NCI-H748 (cell line): Measurements from ENCODE around the gene CA6.
"Not testable (repeated sequence)": the region's sequence is repeated elsewhere in the genome, so short reads cannot be mapped to it uniquely, and the experiment has no call there.

Source experiments
- DNase-seq: peaks from one replicate; lab custom pipeline; 2025; ENCODE audit not compliant: unreplicated experiment; lab: John Stamatoyannopoulos, UW

The CA6 gene

GRCh38 chr1:8945568-8945967 is at the start of gene CA6:
TSS of gene CA6 (plus strand) at chr1:8945868. CDS start at chr1:8945887, 19 bp downstream.
- no peak for DNase-seq

- not testable (repeated sequence) for DNase-seq
Observed at GRCh38 chr1:8896775-8897174, 48.9 kb upstream of the CA6 start.

GRCh38 chr1:8897505-8897904 is 48.2 kb upstream of the CA6 start:
- DNase-seq, result not testable (repeated sequence)

GRCh38 chr1:8898418-8898817 is 47.2 kb upstream of the CA6 start:
- not testable (repeated sequence) for DNase-seq

- DNase-seq, result no peak
Observed at GRCh38 chr1:8899046-8899445, 46.6 kb upstream of the CA6 start.

- not testable (repeated sequence) for DNase-seq
Observed at GRCh38 chr1:8900684-8901083, 45.0 kb upstream of the CA6 start.

- no peak for DNase-seq
Observed at GRCh38 chr1:8902765-8903164, 42.9 kb upstream of the CA6 start.

- no peak for DNase-seq
Observed at GRCh38 chr1:8903410-8903809, 42.3 kb upstream of the CA6 start.

GRCh38 chr1:8903908-8904650 is 41.6 kb upstream of the CA6 start:
- DNase-seq, result no peak

GRCh38 chr1:8905582-8906191 is 40.0 kb upstream of the CA6 start:
- no peak for DNase-seq

- no peak for DNase-seq
Observed at GRCh38 chr1:8908388-8909151, 37.1 kb upstream of the CA6 start.

- DNase-seq, result no peak
Observed at GRCh38 chr1:8910331-8910730, 35.3 kb upstream of the CA6 start.

- DNase-seq, result peak; percentile 77
Observed at GRCh38 chr1:8910914-8911313, 34.8 kb upstream of the CA6 start.

- DNase-seq, result peak; percentile 89
Observed at GRCh38 chr1:8911416-8912309, 34.0 kb upstream of the CA6 start.

GRCh38 chr1:8913457-8913856 is 32.2 kb upstream of the CA6 start:
- DNase-seq, result no peak

GRCh38 chr1:8914466-8914865 is 31.2 kb upstream of the CA6 start:
- DNase-seq, result no peak

- no peak for DNase-seq
Observed at GRCh38 chr1:8915446-8915845, 30.2 kb upstream of the CA6 start.

- not testable (repeated sequence) for DNase-seq
Observed at GRCh38 chr1:8917536-8917935, 28.1 kb upstream of the CA6 start.

- DNase-seq, result no peak
Observed at GRCh38 chr1:8922962-8923361, 22.7 kb upstream of the CA6 start.

GRCh38 chr1:8925406-8925805 is 20.3 kb upstream of the CA6 start:
- no peak for DNase-seq

- no peak for DNase-seq
Observed at GRCh38 chr1:8925960-8926359, 19.7 kb upstream of the CA6 start.
